Activated T-helper 2 cell treated with anti-CD3 and anti-CD28 coated beads, Interferon-gamma antibody, Interleukin-2, Interleukin-4, amounts not matched to agents 10 μg/mL and 5 μg/mL and 100 μg/mL, durations not matched to agents 14 hours and 24 hours and 36 hours (primary cell): ENCODE data around the gene PLCH1. TPM values are rescaled to one million over a fixed set of nuclear protein-coding genes. Genes with fewer than 3 reads are reported as not detected.

Experiments
- DNase-seq: peaks from one replicate; pipeline ENCODE4 v3.0.0; 2021; ENCODE audit warnings: low spot score
- H3K27ac Mint-ChIP-seq: one replicate; pipeline ENCODE4 v1.8.0; 2021; ENCODE audit warnings: mixed read lengths
- H3K27me3 Mint-ChIP-seq: one replicate; pipeline ENCODE4 v1.8.0; 2021; ENCODE audit warnings: low read depth, mixed read lengths
- H3K36me3 Mint-ChIP-seq: one replicate; pipeline ENCODE4 v1.8.0; 2021; ENCODE audit warnings: low read depth, mixed read lengths
- H3K4me1 Mint-ChIP-seq: one replicate; pipeline ENCODE4 v1.8.0; 2021; ENCODE audit warnings: low read depth, mixed read lengths
- H3K4me3 Mint-ChIP-seq: one replicate; pipeline ENCODE4 v1.8.0; 2021; ENCODE audit warnings: low read depth, mild to moderate bottlenecking, moderate library complexity, mixed read lengths
- H3K9me3 Mint-ChIP-seq: one replicate; pipeline ENCODE4 v1.8.0; 2021; ENCODE audit warnings: mixed read lengths
- intact Hi-C: fragments of 100-400 bp; cut with micrococcal nuclease; formaldehyde crosslinking; loops from one replicate; pipeline ENCODE4 v1.15.1; 2023
- total RNA-seq: library from RNA; stranded (reverse); gene quantifications from 2 replicates; pipeline ENCODE4 v1.2.3, GENCODE V29; 2022

The PLCH1 gene
- total RNA-seq, 1 donor from 2014 or later = 0.09 TPM

DNA sequence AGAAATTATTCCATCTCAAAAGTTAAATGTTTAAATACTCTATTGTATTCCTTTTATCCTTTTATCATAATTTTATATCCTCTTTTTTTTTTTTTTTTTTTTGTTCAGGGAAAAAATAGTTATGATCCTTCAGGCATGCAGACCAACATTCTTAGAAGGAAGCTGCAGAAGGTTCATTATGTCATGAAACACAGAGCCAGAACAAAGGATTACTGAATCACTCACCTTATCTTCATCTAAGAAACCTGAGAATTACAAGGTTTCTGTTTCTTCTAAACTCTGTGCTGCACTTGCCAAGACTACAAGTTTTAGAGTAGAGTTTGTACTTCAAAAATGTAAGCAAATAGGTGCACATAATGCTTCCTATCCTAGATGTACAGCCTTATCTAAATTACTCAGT lies 3.3 kb downstream of the PLCH1 start:
- peaks cover 21% of the 10 kb centered on the region for H3K4me1 Mint-ChIP-seq
- no peak for DNase-seq
- intact Hi-C loops = loop anchor here (10.0 kb wide), 1 partner anchor 123 kb away; no protein-coding TSS in a partner anchor
- H3K4me3 Mint-ChIP-seq = no peak overlapping the region
- peaks cover 61% of the 10 kb centered on the region for H3K27me3 Mint-ChIP-seq
- H3K9me3 Mint-ChIP-seq = no peaks in the 10 kb centered on the region
- H3K27ac Mint-ChIP-seq = no peak overlapping the region
- H3K36me3 Mint-ChIP-seq = no peaks in the 10 kb centered on the region

DNA sequence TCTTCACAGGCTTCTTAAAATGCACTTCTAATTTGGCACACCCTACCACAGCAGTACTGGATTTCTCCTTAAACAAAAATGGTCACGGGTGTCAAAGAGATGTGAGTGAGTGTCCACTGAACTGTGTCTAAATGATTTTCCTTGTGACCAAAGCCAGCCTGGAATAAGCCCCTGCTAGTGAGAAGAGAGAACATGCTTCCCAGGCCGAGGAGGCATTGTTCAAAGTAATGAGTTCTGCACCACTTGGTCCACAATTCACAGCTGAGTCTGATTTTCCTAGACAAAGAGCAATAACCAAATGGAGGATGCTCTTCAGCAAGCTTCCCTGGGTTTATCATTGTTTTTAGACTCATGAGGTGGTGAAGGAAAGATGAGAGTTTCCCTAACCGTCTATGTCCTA lies 3.8 kb downstream of the PLCH1 start:
- peaks cover 58% of the 10 kb centered on the region for H3K27me3 Mint-ChIP-seq
- H3K36me3 Mint-ChIP-seq = no peaks in the 10 kb centered on the region
- no peaks in the 10 kb centered on the region for H3K9me3 Mint-ChIP-seq
- intact Hi-C loops = loop anchor here (10.0 kb wide), 1 partner anchor 124 kb away; no protein-coding TSS in a partner anchor
- H3K4me1 Mint-ChIP-seq = peaks cover 21% of the 10 kb centered on the region
- no peak for DNase-seq
- no peak overlapping the region for H3K4me3 Mint-ChIP-seq
- H3K27ac Mint-ChIP-seq = no peak overlapping the region

DNA sequence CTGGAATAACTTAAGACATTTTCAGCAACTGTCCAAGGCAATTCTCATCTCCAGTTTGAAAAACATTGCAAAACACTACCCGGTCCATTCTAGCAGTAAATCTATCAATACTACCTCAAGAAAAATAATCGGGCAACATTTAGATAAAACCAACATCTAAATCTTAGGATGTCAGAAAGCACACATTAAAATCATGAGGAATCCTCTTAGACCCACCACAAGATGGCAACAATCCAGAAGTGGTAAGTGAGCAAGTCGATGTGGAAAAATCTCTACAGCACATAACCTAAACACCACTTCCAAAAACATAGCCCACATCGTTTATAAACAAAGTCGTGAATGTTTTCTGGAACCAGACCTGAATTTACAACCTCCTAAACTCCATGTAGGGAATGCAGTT lies 5.7 kb downstream of the PLCH1 start:
- Mint-ChIP-seq H3K9me3 (no peaks in the 10 kb centered on the region), H3K36me3 (no peaks in the 10 kb centered on the region), H3K27me3 (peaks cover 42% of the 10 kb centered on the region), H3K4me1 (peaks cover 11% of the 10 kb centered on the region), H3K4me3 (no peak overlapping the region), H3K27ac (no peak overlapping the region)
- intact Hi-C loops = no loop called here
- no peak for DNase-seq

DNA sequence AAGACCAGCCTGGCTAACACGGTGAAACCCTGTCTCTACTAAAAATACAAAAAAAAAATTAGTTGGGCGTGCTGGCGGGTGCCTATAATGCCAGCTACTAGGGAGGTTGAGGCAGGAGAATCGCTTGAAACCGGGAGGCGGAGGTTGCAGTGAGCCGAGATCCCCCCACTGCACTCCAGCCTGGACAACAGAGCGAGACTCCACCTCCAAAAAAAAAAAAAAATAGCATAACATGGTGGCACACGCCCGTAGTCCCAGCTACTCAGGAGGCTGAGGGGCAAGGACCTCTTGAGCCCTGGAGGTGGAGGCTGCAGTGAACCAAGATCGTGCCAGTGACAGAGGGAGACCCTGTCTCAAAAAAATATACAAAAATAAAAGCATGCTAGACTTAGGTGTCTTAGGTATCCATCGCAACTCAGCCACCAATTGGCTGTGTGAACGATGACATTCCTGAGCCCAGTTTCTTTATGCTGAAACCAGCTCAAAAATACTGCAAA lies 6.2 kb downstream of the PLCH1 start:
- Mint-ChIP-seq H3K36me3 (no peaks in the 10 kb centered on the region), H3K27me3 (peaks cover 40% of the 10 kb centered on the region), H3K9me3 (no peaks in the 10 kb centered on the region), H3K27ac (no peak overlapping the region), H3K4me1 (peaks cover 8% of the 10 kb centered on the region), H3K4me3 (no peak overlapping the region)
- DNase-seq = no peak
- intact Hi-C loops = no loop called here

DNA sequence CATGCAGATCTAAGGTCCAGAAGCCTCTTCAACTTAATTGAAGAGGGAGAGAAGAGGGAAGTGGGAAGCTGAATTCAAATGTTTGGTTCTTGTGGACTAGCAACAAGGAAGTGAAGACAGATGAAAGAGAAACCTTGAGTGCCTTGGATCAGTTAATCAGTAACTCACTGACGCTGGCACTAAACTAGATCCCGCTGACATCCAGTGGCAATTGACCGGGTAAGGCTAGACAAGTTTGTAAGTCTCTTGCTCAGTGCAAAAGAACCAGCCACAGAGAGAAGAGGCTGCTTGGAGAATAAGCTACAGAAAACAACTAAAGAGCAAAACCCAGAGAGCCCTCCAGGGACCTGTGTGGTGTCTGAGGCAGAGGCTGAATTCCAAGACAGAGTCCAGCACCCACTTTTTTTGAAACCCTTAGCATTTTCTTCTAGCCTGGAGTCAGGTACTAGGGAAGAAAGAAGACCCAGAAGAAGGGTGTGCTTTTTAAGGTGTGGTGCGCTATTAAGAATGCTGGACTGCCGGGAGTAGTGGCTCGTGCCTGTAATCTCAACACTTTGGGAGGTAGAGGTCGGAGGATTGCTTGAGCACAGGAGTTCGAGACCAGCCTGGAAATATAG lies 6.9 kb downstream of the PLCH1 start:
- no peak overlapping the region for H3K4me3 Mint-ChIP-seq
- H3K9me3 Mint-ChIP-seq = no peaks in the 10 kb centered on the region
- no peaks in the 10 kb centered on the region for H3K36me3 Mint-ChIP-seq
- no peak overlapping the region for H3K27ac Mint-ChIP-seq
- intact Hi-C loops = no loop called here
- peaks cover 36% of the 10 kb centered on the region for H3K27me3 Mint-ChIP-seq
- H3K4me1 Mint-ChIP-seq = peaks cover 7% of the 10 kb centered on the region
- DNase-seq = no peak

DNA sequence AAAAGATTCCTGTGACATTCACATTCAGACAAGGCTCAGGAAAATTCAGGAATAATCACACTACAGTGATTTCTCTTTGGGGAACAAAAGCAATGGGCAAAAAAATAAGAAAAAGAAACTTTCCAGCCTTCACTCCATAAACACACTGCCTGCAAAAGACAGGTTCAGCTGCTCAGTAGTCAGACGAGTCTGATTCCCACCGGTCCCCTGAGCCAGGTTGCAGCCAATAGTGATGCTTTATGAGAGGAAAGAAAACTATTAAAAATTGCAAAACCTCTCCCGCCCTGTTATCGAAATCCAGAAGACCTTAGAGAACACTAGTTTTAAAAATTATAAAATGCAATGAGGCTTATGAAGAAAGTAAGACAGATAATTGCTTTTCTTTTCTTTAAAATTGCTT lies 8.5 kb downstream of the PLCH1 start:
- Mint-ChIP-seq H3K4me3 (no peak overlapping the region), H3K27ac (no peak overlapping the region), H3K4me1 (peaks cover 3% of the 10 kb centered on the region), H3K36me3 (no peaks in the 10 kb centered on the region), H3K9me3 (no peaks in the 10 kb centered on the region), H3K27me3 (peaks cover 29% of the 10 kb centered on the region)
- DNase-seq = no peak
- intact Hi-C loops = no loop called here

DNA sequence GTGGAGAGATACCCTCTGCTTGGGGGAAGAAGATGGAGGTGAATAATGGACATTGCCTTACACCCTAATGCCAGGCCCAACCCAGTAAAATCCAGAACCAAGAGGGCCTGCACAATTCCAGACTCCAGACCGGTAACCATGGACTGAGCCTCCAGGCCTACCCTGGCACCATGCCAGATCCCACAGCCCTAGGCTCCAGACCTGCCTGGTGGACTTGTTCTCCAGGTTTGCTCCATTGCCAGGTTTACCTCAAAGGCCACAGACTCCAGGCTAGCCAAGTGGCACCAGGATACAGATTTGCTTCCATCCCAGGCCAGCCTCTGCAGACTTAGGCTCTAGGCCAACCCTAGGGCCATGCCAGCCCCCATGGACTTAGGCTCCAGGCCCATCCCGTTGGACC lies 14.0 kb downstream of the PLCH1 start:
- intact Hi-C loops = no loop called here
- Mint-ChIP-seq H3K27ac (no peak overlapping the region), H3K36me3 (no peaks in the 10 kb centered on the region), H3K9me3 (no peaks in the 10 kb centered on the region), H3K27me3 (peaks cover 11% of the 10 kb centered on the region), H3K4me1 (no peaks in the 10 kb centered on the region), H3K4me3 (no peak overlapping the region)
- no peak for DNase-seq

DNA sequence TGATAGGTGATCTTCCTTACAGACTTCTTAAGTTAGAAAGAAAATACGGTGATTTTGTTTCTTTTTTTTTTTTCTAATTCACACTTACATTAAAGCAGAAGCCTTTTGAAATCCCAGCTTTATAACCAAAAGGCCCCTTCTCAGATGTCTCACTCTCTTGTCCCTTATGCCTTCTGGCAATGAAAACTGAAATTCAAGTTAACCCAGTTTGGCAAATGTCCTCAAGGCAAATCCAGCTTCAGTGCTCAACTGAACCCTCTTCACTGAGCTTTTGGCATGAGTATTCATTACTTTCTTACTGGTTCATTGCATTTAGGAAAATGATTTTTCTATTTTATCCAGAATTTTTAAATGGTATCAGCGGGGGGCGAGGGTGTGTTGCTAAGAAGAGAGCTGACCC lies 17.0 kb downstream of the PLCH1 start:
- Mint-ChIP-seq H3K4me3 (no peak overlapping the region), H3K4me1 (no peaks in the 10 kb centered on the region), H3K36me3 (no peaks in the 10 kb centered on the region), H3K9me3 (no peaks in the 10 kb centered on the region), H3K27me3 (peaks cover 8% of the 10 kb centered on the region), H3K27ac (no peak overlapping the region)
- no peak for DNase-seq
- intact Hi-C loops = no loop called here

DNA sequence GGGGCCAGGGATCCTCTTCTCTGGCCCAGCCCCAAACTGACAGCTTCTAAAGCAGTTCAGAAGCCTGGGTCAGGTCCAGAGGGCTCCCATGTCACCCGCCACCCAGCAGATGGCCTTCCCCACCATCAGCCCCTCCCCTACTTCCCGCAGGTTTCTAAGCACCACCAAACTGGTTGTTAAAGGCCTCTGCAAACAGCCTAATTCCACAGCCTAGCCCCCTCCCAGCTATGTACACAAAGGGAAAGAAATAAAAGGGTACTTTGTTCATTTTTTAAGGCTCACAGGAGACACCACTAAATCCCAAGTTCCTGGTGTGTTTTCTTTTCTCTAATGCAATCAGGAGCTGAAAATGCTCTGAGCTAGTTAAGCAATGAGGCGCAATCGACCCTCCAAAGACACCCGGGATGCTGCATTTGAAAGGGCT lies 30.6 kb downstream of the PLCH1 start:
- Mint-ChIP-seq H3K27ac (no peak overlapping the region), H3K9me3 (no peaks in the 10 kb centered on the region), H3K36me3 (no peaks in the 10 kb centered on the region), H3K27me3 (no peaks in the 10 kb centered on the region), H3K4me3 (no peak overlapping the region), H3K4me1 (no peaks in the 10 kb centered on the region)
- no peak for DNase-seq
- intact Hi-C loops = no loop called here

DNA sequence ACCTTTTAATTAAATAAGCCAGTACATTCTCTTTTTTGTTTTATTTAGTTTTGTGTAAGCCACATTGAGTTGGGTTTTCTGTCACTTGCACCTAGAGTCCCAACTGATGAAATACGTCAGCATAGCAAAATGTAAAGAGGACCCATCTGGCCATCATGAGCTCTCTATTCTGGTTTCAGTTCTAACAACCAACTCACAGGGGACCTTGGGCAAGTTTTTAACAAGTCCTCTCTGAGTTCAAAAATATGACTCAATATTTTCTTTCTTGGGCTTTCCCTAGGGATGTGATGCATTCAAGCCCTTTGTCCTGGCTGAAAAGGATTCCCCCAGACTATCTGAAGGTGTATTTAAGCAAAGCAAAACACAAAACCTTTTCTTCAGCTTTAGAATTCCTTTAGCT lies 32.9 kb downstream of the PLCH1 start:
- Mint-ChIP-seq H3K27ac (no peak overlapping the region), H3K36me3 (no peaks in the 10 kb centered on the region), H3K4me3 (no peak overlapping the region), H3K27me3 (no peaks in the 10 kb centered on the region), H3K9me3 (no peaks in the 10 kb centered on the region), H3K4me1 (no peaks in the 10 kb centered on the region)
- no peak for DNase-seq
- intact Hi-C loops = no loop called here

DNA sequence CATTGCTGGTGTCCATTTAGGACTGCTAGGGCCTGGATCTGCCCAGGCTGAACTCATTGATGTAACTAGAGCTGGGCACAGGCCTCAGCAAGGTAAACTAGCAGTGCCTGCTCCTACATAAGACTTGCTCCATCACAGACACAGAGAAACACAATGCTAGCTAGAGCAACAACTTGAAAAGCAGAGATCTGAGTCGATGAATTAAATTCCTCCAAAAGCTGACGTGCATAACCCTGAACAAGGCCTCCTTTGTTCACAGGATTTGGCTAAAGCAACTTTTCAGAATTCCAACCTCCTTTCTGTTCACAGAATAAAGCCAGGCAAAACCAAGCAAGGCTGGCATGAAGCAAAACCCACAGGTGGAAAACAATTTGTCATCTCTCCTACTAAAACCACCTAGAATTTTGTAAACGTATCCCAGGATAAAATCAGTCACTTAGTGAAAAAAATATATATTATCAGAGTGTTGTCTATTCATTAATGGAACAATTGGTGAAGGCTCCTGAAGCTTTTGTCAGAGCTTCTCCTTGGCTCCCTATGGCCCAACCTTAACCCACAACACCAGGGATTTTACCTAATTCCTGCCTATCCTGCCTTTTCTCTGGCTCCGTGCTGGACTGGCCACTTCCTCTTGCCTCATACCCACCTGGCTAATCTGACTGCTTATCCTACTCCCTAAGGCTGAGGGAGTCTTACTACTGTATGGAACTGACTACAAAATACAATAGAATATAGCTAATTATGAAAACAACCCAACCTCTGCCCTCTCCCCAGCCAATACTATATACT lies 39.9 kb downstream of the PLCH1 start:
- Mint-ChIP-seq H3K36me3 (no peaks in the 10 kb centered on the region), H3K4me1 (no peaks in the 10 kb centered on the region), H3K9me3 (no peaks in the 10 kb centered on the region), H3K27ac (no peak overlapping the region), H3K27me3 (peaks cover 11% of the 10 kb centered on the region), H3K4me3 (no peak overlapping the region)
- intact Hi-C loops = loop anchor here (5.0 kb wide), 1 partner anchor 1368 kb away; no protein-coding TSS in a partner anchor
- DNase-seq = no peak

DNA sequence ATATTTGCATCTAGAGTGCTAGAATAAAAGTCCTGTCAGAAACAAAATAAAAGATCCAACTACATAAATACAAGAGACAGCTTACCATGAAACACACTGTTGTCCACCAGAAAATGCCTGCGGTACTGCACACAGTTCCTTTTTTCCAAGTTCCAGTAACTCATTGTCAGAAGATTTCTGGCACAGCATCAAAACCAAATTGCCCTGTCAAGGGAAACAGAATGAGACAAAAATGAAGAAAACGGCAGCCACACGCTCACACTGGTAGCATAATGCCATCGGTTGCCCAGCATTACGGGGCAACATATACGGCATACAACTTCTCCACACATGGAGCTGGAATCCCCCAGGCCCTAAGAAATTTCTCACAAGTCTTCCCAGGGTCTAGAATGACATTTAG lies 40.8 kb downstream of the PLCH1 start:
- H3K9me3 Mint-ChIP-seq = no peaks in the 10 kb centered on the region
- H3K4me1 Mint-ChIP-seq = no peaks in the 10 kb centered on the region
- no peak overlapping the region for H3K4me3 Mint-ChIP-seq
- no peak overlapping the region for H3K27ac Mint-ChIP-seq
- intact Hi-C loops = loop anchor here (5.0 kb wide), 1 partner anchor 1367 kb away; no protein-coding TSS in a partner anchor
- no peaks in the 10 kb centered on the region for H3K36me3 Mint-ChIP-seq
- DNase-seq = no peak
- H3K27me3 Mint-ChIP-seq = peaks cover 15% of the 10 kb centered on the region
